Esophagus muscularis mucosa (tissue), 4 donors: ENCODE measurements around the gene LDLRAD3. TPM values are rescaled to one million over a fixed set of nuclear protein-coding genes. Genes with fewer than 3 reads are reported as not detected.
A peak's percentile ranks its signal among the peaks of the same experiment; 100 is the strongest.

Experiments
- DNase-seq: peaks from one replicate; pipeline ENCODE4 v3.0.0-alpha.2; 2017; ENCODE audit errors: extremely low spot score
- H3K27ac ChIP-seq, 4 donors: fragments of 200-600 bp; sonication (generic); replicated peaks in 1 of 4; 1 replicate in 3 of 4; 2 replicates in 1 of 4; pipeline ENCODE4 v1.5.1; 2016 to 2019; ENCODE audit warnings: mild to moderate bottlenecking in 1 of 4
- H3K27me3 ChIP-seq, 4 donors: fragments of 200-600 bp; sonication (generic); one replicate each; pipeline versions ENCODE4 v1.5.1 to v1.6.0; 2016 to 2019
- H3K36me3 ChIP-seq, 4 donors: fragments of 200-600 bp; sonication (generic); one replicate each; pipeline ENCODE4 v1.5.1; 2016 to 2019
- H3K4me1 ChIP-seq, 4 donors: fragments of 200-600 bp; sonication (generic); one replicate each; pipeline ENCODE4 v1.5.1; 2016 to 2019
- H3K4me3 ChIP-seq, 4 donors: fragments of 200-600 bp; sonication (generic); 1 replicate in 2 of 4; 2 replicates in 2 of 4; pipeline ENCODE4 v1.5.1; 2016 to 2019; ENCODE audit warnings: mild to moderate bottlenecking in 4 of 4, moderate library complexity in 1 of 4
- H3K9me3 ChIP-seq, 4 donors: fragments of 200-600 bp; sonication (generic); 1 replicate in 3 of 4; 2 replicates in 1 of 4; pipeline ENCODE4 v1.5.1; 2016 to 2019
- CTCF ChIP-seq, 3 experiments: fragments of 200-600 bp in 2 of 3; fragments of 450-650 bp in 1 of 3; sonication (generic) in 2 of 3; IDR thresholded peaks; one replicate each; pipeline ENCODE4 v1.5.1; 2017 to 2019; ENCODE audit warnings: antibody characterized with exemption in 3 of 3, mild to moderate bottlenecking in 2 of 3, moderate library complexity in 1 of 3
- EP300 ChIP-seq: sonication (generic); formaldehyde crosslinking; IDR thresholded peaks from one replicate; pipeline ENCODE4 v1.6.1; 2017; ENCODE audit warnings: antibody characterized with exemption
- POLR2A ChIP-seq: fragments of 450-650 bp; IDR thresholded peaks from one replicate; pipeline ENCODE4 v1.6.1; 2017; ENCODE audit warnings: antibody characterized with exemption, moderate library complexity, mild to moderate bottlenecking, low read depth
- POLR2AphosphoS5 ChIP-seq, 2 donors: sonication (generic); formaldehyde crosslinking; IDR thresholded peaks; one replicate each; pipeline ENCODE4 v1.6.1; 2017; ENCODE audit warnings: antibody characterized with exemption in 2 of 2
- WGBS: methylation state at CpG from one replicate; pipeline ENCODE4 v1.1.5; 2018; 5-methylcytosine and 5-hydroxymethylcytosine counted together
- intact Hi-C: fragments of 100-400 bp; cut with DNase I; formaldehyde crosslinking; loops from one replicate; pipeline ENCODE4 v1.15.1; 2023
- total RNA-seq, 4 donors: library from RNA; depleted of rRNA; stranded (reverse); fragments of >200 nt; gene quantifications; one replicate each; pipeline versions ENCODE4 v1.1.0 to v1.2.1, GENCODE V29; 2016

LDLRAD3 gene
- total RNA-seq, 4 donors from 2014 or later = 6.8 to 8.7 (median 8.2) TPM

DNA sequence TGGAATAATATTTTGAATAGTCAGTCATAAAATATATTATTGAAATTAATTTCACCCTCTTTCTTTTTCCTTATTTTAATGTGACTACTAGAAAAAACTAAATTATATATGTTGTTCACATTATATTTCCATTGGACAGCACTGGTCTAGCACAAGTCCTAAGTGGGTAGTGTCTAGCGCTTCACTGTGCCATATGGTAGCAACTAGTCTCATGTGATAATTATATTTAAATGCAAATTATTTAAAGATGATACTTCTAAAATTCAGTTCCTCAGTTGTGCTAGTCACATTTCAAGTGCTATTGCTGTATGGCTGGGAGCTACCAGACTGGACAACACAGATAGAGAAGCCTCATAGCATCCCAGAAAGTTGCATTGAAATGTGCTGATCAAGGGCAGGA, 19.1 kb upstream of the LDLRAD3 start:
- no peak for TF ChIP-seq POLR2A
- no peak for TF ChIP-seq EP300
- TF ChIP-seq CTCF (IDR thresholded peaks at IDR 0.05) = no peak
- no peak for TF ChIP-seq POLR2AphosphoS5 (IDR thresholded peaks at IDR 0.05)
- peaks cover 0 to 16% (median 14%) of the 10 kb centered on the region in 4 donors for H3K4me1 ChIP-seq
- H3K36me3 ChIP-seq = no peaks in the 10 kb centered on the region
- no peak overlapping the region for H3K27ac ChIP-seq
- no peak for DNase-seq
- 100% methylated on average over 1 of the region's 1 CpG for WGBS
- no peak overlapping the region for H3K4me3 ChIP-seq
- no peaks in the 10 kb centered on the region for H3K9me3 ChIP-seq
- intact Hi-C loops = no loop called here
- no peaks in the 10 kb centered on the region for H3K27me3 ChIP-seq

GRCh38 chr11:35927104-35927503, 16.8 kb upstream of the LDLRAD3 start:
- Histone ChIP-seq H3K9me3 (no peaks in the 10 kb centered on the region), H3K36me3 (no peaks in the 10 kb centered on the region), H3K4me1 (peaks cover 0 to 16% (median 14%) of the 10 kb centered on the region in 4 donors), H3K4me3 (peak overlapping the region in 2 of 4 donors; percentile 15 to 24), H3K27ac (peak overlapping the region in 2 of 4 donors; percentile 23 to 38), H3K27me3 (no peaks in the 10 kb centered on the region)
- WGBS = 25% methylated on average over 11 of the region's 11 CpGs
- DNase-seq = no peak
- intact Hi-C loops = no loop called here
- no peak for TF ChIP-seq CTCF (IDR thresholded peaks at IDR 0.05)
- no peak for TF ChIP-seq POLR2A
- no peak for TF ChIP-seq POLR2AphosphoS5 (IDR thresholded peaks at IDR 0.05)
- TF ChIP-seq EP300 = no peak

DNA sequence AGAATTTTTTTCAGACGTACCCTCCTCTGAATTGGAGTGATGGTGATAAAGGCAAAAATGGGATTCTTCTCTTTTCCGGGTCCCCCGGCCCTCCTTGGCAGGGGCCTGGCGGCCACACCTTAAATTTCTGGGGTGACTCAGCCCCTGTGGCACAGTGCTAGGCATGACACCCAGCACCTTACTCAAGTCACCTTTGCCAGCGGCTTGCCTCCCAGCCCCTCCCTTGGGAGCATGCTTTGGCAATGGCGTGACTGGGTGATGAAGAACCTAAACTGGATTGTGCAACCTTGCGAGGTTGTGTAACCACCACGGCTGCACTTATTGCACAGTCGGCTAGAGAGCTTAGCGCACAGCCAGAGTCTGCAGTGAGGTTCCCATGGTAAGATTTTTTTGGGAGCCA, 16.2 kb upstream of the LDLRAD3 start:
- no peaks in the 10 kb centered on the region for H3K9me3 ChIP-seq
- DNase-seq = no peak
- peak; percentile 70 to 77 for TF ChIP-seq POLR2AphosphoS5 (IDR thresholded peaks at IDR 0.05)
- no peak for TF ChIP-seq POLR2A
- 57% methylated on average over 10 of the region's 10 CpGs for WGBS
- peak overlapping the region in 2 of 4 donors; percentile 23 to 38 for H3K27ac ChIP-seq
- intact Hi-C loops = no loop called here
- H3K4me3 ChIP-seq = peak overlapping the region in 2 of 4 donors; percentile 15 to 24
- H3K36me3 ChIP-seq = no peaks in the 10 kb centered on the region
- no peaks in the 10 kb centered on the region for H3K27me3 ChIP-seq
- H3K4me1 ChIP-seq = peaks cover 0 to 16% (median 14%) of the 10 kb centered on the region in 4 donors

- no peaks in the 10 kb centered on the region for H3K36me3 ChIP-seq
- no peaks in the 10 kb centered on the region for H3K9me3 ChIP-seq
- H3K27ac ChIP-seq = no peak overlapping the region
- TF ChIP-seq POLR2AphosphoS5 (IDR thresholded peaks at IDR 0.05) = no peak
- TF ChIP-seq EP300 = no peak
- no peak for TF ChIP-seq CTCF (IDR thresholded peaks at IDR 0.05)
- no peak for TF ChIP-seq POLR2A
- WGBS = 95% methylated on average over 8 of the region's 8 CpGs
- no peak overlapping the region for H3K4me3 ChIP-seq
- DNase-seq = no peak
- no peaks in the 10 kb centered on the region for H3K27me3 ChIP-seq
- peaks cover 0 to 16% (median 14%) of the 10 kb centered on the region in 4 donors for H3K4me1 ChIP-seq
- intact Hi-C loops = no loop called here
Measured at GRCh38 chr11:35928688-35929395, 15.0 kb upstream of the LDLRAD3 start.

DNA sequence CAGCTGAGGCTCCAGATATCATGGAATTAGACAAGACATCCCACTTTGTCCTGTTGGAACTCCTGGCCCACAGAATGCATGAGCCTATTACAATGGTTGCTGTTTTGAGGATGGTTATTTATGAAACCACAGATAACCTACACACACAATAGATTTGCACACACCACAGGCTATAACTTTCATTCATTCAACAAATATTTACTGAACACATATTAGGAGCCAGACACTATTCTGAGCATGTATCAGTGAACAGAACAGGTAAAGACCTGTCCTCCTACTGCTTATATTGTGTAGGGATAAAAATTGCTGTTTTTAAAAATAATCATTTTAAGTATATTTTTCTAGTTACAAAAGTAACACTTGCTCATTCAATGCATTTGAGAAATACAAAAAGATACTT, 13.4 kb upstream of the LDLRAD3 start:
- intact Hi-C loops = no loop called here
- H3K27ac ChIP-seq = no peak overlapping the region
- TF ChIP-seq EP300 (no peak), POLR2AphosphoS5 (IDR thresholded peaks at IDR 0.05) (no peak), CTCF (IDR thresholded peaks at IDR 0.05) (no peak), POLR2A (no peak)
- peaks cover 0 to 16% (median 14%) of the 10 kb centered on the region in 4 donors for H3K4me1 ChIP-seq
- no peak for DNase-seq
- H3K4me3 ChIP-seq = no peak overlapping the region
- H3K9me3 ChIP-seq = no peaks in the 10 kb centered on the region
- H3K27me3 ChIP-seq = no peaks in the 10 kb centered on the region
- H3K36me3 ChIP-seq = no peaks in the 10 kb centered on the region
